HUES6 (cell line): ENCODE data around the gene CRHR2.

Source experiments
- H3K27ac ChIP-seq: 2 replicates; pipeline ENCODE4 v1.7.0; 2013; ENCODE audit warnings: low read depth, mild to moderate bottlenecking, low read length, inconsistent platforms
- H3K27me3 ChIP-seq: 2 replicates; pipeline ENCODE4 v1.6.1; 2013; ENCODE audit warnings: low read length; ENCODE audit not compliant: control insufficient read depth, insufficient read depth
- H3K36me3 ChIP-seq: 2 replicates; pipeline ENCODE4 v1.6.1; 2013; ENCODE audit warnings: low read length; ENCODE audit not compliant: control insufficient read depth, insufficient read depth
- H3K4me1 ChIP-seq: 2 replicates; pipeline ENCODE4 v1.6.1; 2013; ENCODE audit warnings: low read length; ENCODE audit not compliant: control insufficient read depth, insufficient read depth
- H3K4me3 ChIP-seq: 2 replicates; pipeline ENCODE4 v1.5.1; 2013; ENCODE audit warnings: low read depth, low read length
- H3K9ac ChIP-seq: one replicate; pipeline ENCODE4 v1.6.1; 2013; ENCODE audit warnings: mild to moderate bottlenecking, low read length
- H3K9me3 ChIP-seq: 2 replicates; pipeline ENCODE4 v1.6.1; 2013; ENCODE audit warnings: low read depth, low read length; ENCODE audit not compliant: control insufficient read depth, insufficient read depth

The CRHR2 gene

GRCh38 chr7:30706908-30707307 lies 24.7 kb upstream of the CRHR2 start:
- Histone ChIP-seq H3K4me3 (no peak overlapping the region), H3K36me3 (no peaks in the 10 kb centered on the region), H3K9ac (no peak overlapping the region), H3K4me1 (peaks cover 5% of the 10 kb centered on the region), H3K27ac (no peak overlapping the region), H3K9me3 (no peaks in the 10 kb centered on the region), H3K27me3 (no peaks in the 10 kb centered on the region)

- Histone ChIP-seq H3K4me1 (peaks cover 6% of the 10 kb centered on the region), H3K27ac (no peak overlapping the region), H3K4me3 (no peak overlapping the region), H3K9me3 (no peaks in the 10 kb centered on the region), H3K36me3 (no peaks in the 10 kb centered on the region), H3K9ac (no peak overlapping the region), H3K27me3 (no peaks in the 10 kb centered on the region)
Observed at GRCh38 chr7:30706316-30706715, 24.1 kb upstream of the CRHR2 start.

- peaks cover 13% of the 10 kb centered on the region for H3K4me1 ChIP-seq
- no peak overlapping the region for H3K4me3 ChIP-seq
- no peak overlapping the region for H3K9ac ChIP-seq
- no peaks in the 10 kb centered on the region for H3K36me3 ChIP-seq
- H3K27ac ChIP-seq = no peak overlapping the region
- H3K27me3 ChIP-seq = no peaks in the 10 kb centered on the region
- no peaks in the 10 kb centered on the region for H3K9me3 ChIP-seq
Observed at GRCh38 chr7:30705596-30705995, 23.3 kb upstream of the CRHR2 start.

GRCh38 chr7:30705008-30705407 lies 22.8 kb upstream of the CRHR2 start:
- H3K9me3 ChIP-seq = no peaks in the 10 kb centered on the region
- H3K4me1 ChIP-seq = peaks cover 19% of the 10 kb centered on the region
- H3K36me3 ChIP-seq = no peaks in the 10 kb centered on the region
- H3K27ac ChIP-seq = no peak overlapping the region
- H3K9ac ChIP-seq = no peak overlapping the region
- H3K27me3 ChIP-seq = no peaks in the 10 kb centered on the region
- no peak overlapping the region for H3K4me3 ChIP-seq

- H3K4me1 ChIP-seq = peaks cover 18% of the 10 kb centered on the region
- no peaks in the 10 kb centered on the region for H3K27me3 ChIP-seq
- no peak overlapping the region for H3K4me3 ChIP-seq
- no peak overlapping the region for H3K9ac ChIP-seq
- no peaks in the 10 kb centered on the region for H3K9me3 ChIP-seq
- no peak overlapping the region for H3K27ac ChIP-seq
- no peaks in the 10 kb centered on the region for H3K36me3 ChIP-seq
Observed at GRCh38 chr7:30703756-30704155, 21.5 kb upstream of the CRHR2 start.

GRCh38 chr7:30702200-30702599 lies 19.9 kb upstream of the CRHR2 start:
- Histone ChIP-seq H3K27me3 (no peaks in the 10 kb centered on the region), H3K9me3 (no peaks in the 10 kb centered on the region), H3K27ac (no peak overlapping the region), H3K9ac (no peak overlapping the region), H3K4me3 (no peak overlapping the region), H3K4me1 (peaks cover 24% of the 10 kb centered on the region), H3K36me3 (no peaks in the 10 kb centered on the region)

GRCh38 chr7:30700941-30701340 lies 18.7 kb upstream of the CRHR2 start:
- no peaks in the 10 kb centered on the region for H3K36me3 ChIP-seq
- no peak overlapping the region for H3K4me3 ChIP-seq
- H3K9ac ChIP-seq = no peak overlapping the region
- H3K4me1 ChIP-seq = peaks cover 27% of the 10 kb centered on the region
- H3K27me3 ChIP-seq = no peaks in the 10 kb centered on the region
- no peaks in the 10 kb centered on the region for H3K9me3 ChIP-seq
- H3K27ac ChIP-seq = no peak overlapping the region

GRCh38 chr7:30699706-30700495 lies 17.6 kb upstream of the CRHR2 start:
- no peaks in the 10 kb centered on the region for H3K36me3 ChIP-seq
- no peak overlapping the region for H3K4me3 ChIP-seq
- H3K27ac ChIP-seq = no peak overlapping the region
- no peaks in the 10 kb centered on the region for H3K27me3 ChIP-seq
- H3K4me1 ChIP-seq = peaks cover 32% of the 10 kb centered on the region
- H3K9me3 ChIP-seq = no peaks in the 10 kb centered on the region
- no peak overlapping the region for H3K9ac ChIP-seq

- Histone ChIP-seq H3K36me3 (no peaks in the 10 kb centered on the region), H3K27ac (no peak overlapping the region), H3K27me3 (no peaks in the 10 kb centered on the region), H3K9ac (no peak overlapping the region), H3K4me1 (peaks cover 38% of the 10 kb centered on the region), H3K9me3 (no peaks in the 10 kb centered on the region), H3K4me3 (no peak overlapping the region)
Observed at GRCh38 chr7:30698481-30698880, 16.2 kb upstream of the CRHR2 start.

GRCh38 chr7:30697719-30698460 lies 15.6 kb upstream of the CRHR2 start:
- H3K36me3 ChIP-seq = no peaks in the 10 kb centered on the region
- no peak overlapping the region for H3K9ac ChIP-seq
- no peaks in the 10 kb centered on the region for H3K27me3 ChIP-seq
- no peaks in the 10 kb centered on the region for H3K9me3 ChIP-seq
- H3K4me1 ChIP-seq = peaks cover 38% of the 10 kb centered on the region
- no peak overlapping the region for H3K27ac ChIP-seq
- no peak overlapping the region for H3K4me3 ChIP-seq
